SK-N-SH (cell line): Measurements from ENCODE around the gene TDRD9.

Source experiments
- EP300 ChIP-seq, 2 experiments: IDR thresholded peaks; 2 replicates each; pipeline versions ENCODE4 v1.4.0 to v1.6.1; 2012; ENCODE audit warnings: borderline replicate concordance in 1 of 2, low read depth in 1 of 2, low read length in 1 of 2
- GABPA ChIP-seq: IDR thresholded peaks from 2 replicates; pipeline ENCODE4 v1.4.0; 2012; ENCODE audit warnings: low read depth, mild to moderate bottlenecking
- MAX ChIP-seq: IDR thresholded peaks from 2 replicates; pipeline ENCODE4 v1.4.0; 2012; ENCODE audit warnings: low read depth
- NFIC ChIP-seq: IDR thresholded peaks from 2 replicates; pipeline ENCODE4 v1.4.0; 2012; ENCODE audit warnings: borderline replicate concordance
- POLR2AphosphoS5 ChIP-seq: IDR thresholded peaks from 2 replicates; pipeline ENCODE4 v1.6.1; 2012; ENCODE audit warnings: low read depth, low read length
- RAD21 ChIP-seq: IDR thresholded peaks from 2 replicates; pipeline ENCODE4 v1.6.1; 2012; ENCODE audit warnings: mild to moderate bottlenecking, low read length
- SMC3 ChIP-seq: IDR thresholded peaks from 2 replicates; pipeline ENCODE4 v1.6.1; 2012; ENCODE audit warnings: low read depth, low read length, improper control_type of control experiment
- TCF12 ChIP-seq: IDR thresholded peaks from 2 replicates; pipeline ENCODE4 v1.4.0; 2012
- YY1 ChIP-seq: IDR thresholded peaks from 2 replicates; pipeline ENCODE4 v1.4.0; 2012; ENCODE audit warnings: low read depth, mild to moderate bottlenecking
- TF ChIP-seq, protein P1 (sequence below): fragments of 200-600 bp; sonication (generic); IDR thresholded peaks from 2 replicates; pipeline ENCODE4 v1.6.1; 2017; ENCODE audit warnings: antibody characterized with exemption, mild to moderate bottlenecking, moderate library complexity
- TF ChIP-seq, protein P2 (sequence below): IDR thresholded peaks from 2 replicates; pipeline ENCODE4 v1.4.0; 2012; ENCODE audit warnings: low read depth, borderline replicate concordance
- TF ChIP-seq, protein P3 (sequence below): IDR thresholded peaks from 2 replicates; pipeline ENCODE4; 2012

DNA sequence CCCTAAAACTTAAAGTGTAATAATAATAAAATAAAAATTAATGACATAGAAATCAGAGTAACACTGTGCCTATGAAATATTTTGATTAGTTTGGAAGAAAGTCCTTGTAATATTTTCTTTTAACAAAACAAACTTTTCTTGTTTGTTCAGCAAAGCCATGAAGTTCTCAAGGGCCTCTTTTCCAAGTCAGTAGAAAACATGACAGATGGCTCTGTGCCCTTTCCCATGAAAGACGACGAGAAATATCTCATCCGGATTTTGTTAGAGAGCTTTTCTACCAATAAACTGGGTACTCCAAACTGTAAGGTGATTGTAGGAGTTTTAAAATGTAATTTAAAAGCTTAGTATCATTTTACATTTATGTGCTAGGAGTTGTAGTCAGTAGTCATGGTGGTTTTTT is 102.7 kb downstream of the TDRD9 start:
- TF ChIP-seq, protein P1, sequence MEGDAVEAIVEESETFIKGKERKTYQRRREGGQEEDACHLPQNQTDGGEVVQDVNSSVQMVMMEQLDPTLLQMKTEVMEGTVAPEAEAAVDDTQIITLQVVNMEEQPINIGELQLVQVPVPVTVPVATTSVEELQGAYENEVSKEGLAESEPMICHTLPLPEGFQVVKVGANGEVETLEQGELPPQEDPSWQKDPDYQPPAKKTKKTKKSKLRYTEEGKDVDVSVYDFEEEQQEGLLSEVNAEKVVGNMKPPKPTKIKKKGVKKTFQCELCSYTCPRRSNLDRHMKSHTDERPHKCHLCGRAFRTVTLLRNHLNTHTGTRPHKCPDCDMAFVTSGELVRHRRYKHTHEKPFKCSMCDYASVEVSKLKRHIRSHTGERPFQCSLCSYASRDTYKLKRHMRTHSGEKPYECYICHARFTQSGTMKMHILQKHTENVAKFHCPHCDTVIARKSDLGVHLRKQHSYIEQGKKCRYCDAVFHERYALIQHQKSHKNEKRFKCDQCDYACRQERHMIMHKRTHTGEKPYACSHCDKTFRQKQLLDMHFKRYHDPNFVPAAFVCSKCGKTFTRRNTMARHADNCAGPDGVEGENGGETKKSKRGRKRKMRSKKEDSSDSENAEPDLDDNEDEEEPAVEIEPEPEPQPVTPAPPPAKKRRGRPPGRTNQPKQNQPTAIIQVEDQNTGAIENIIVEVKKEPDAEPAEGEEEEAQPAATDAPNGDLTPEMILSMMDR = no peak
- TF ChIP-seq POLR2AphosphoS5 (no peak), MAX (no peak), YY1 (no peak), GABPA (no peak), RAD21 (no peak), TCF12 (no peak), EP300 (IDR thresholded peaks at IDR 0.05; ENCODE audit: borderline replicate concordance in 1 of 2, low read depth in 1 of 2, low read length in 1 of 2) (no peak), NFIC (no peak), SMC3 (no peak)
- TF ChIP-seq, protein P2, sequence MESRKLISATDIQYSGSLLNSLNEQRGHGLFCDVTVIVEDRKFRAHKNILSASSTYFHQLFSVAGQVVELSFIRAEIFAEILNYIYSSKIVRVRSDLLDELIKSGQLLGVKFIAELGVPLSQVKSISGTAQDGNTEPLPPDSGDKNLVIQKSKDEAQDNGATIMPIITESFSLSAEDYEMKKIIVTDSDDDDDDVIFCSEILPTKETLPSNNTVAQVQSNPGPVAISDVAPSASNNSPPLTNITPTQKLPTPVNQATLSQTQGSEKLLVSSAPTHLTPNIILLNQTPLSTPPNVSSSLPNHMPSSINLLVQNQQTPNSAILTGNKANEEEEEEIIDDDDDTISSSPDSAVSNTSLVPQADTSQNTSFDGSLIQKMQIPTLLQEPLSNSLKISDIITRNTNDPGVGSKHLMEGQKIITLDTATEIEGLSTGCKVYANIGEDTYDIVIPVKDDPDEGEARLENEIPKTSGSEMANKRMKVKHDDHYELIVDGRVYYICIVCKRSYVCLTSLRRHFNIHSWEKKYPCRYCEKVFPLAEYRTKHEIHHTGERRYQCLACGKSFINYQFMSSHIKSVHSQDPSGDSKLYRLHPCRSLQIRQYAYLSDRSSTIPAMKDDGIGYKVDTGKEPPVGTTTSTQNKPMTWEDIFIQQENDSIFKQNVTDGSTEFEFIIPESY = no peak
- TF ChIP-seq, protein P3, sequence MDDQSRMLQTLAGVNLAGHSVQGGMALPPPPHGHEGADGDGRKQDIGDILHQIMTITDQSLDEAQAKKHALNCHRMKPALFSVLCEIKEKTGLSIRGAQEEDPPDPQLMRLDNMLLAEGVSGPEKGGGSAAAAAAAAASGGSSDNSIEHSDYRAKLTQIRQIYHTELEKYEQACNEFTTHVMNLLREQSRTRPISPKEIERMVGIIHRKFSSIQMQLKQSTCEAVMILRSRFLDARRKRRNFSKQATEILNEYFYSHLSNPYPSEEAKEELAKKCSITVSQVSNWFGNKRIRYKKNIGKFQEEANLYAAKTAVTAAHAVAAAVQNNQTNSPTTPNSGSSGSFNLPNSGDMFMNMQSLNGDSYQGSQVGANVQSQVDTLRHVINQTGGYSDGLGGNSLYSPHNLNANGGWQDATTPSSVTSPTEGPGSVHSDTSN = no peak
